Lung (tissue), 12 donors: ENCODE data around the gene ARID5B. TPM values are rescaled to one million over a fixed set of nuclear protein-coding genes. Genes with fewer than 3 reads are reported as not detected.

ENCODE experiments used
- ATAC-seq: fragments of 200-7000 bp; cut with Tn5 transposase; one replicate; pipeline ENCODE4 v1.9.1; 2020; ENCODE audit warnings: moderate number of reproducible peaks; ENCODE audit not compliant: insufficient read depth, low FRiP score
- DNase-seq, 3 donors: peaks; one replicate each; pipeline ENCODE4 v3.0.0-alpha.2; 2013 to 2017
- H3K27ac ChIP-seq, 2 donors: one replicate each; pipeline ENCODE4 v1.5.1; 2013; ENCODE audit warnings: mild to moderate bottlenecking in 2 of 2, moderate library complexity in 2 of 2, control low read depth in 1 of 2, inconsistent platforms in 1 of 2, low read depth in 1 of 2, low read length in 1 of 2
- H3K27me3 ChIP-seq, 3 donors: one replicate each; pipeline ENCODE4 v1.5.1; 2013; ENCODE audit warnings: low read length in 2 of 3; ENCODE audit not compliant: control insufficient read depth in 3 of 3, insufficient read depth in 3 of 3
- H3K36me3 ChIP-seq, 4 donors: one replicate each; pipeline ENCODE4 v1.5.1; 2013; ENCODE audit warnings: low read length in 4 of 4, mild to moderate bottlenecking in 1 of 4, moderate library complexity in 1 of 4; ENCODE audit not compliant: control insufficient read depth in 4 of 4, insufficient read depth in 4 of 4
- H3K4me1 ChIP-seq, 5 donors: one replicate each; pipeline ENCODE4 v1.5.1; 2013; ENCODE audit warnings: low read length in 5 of 5, mild to moderate bottlenecking in 2 of 5, moderate library complexity in 1 of 5; ENCODE audit not compliant: control insufficient read depth in 5 of 5, insufficient read depth in 5 of 5
- H3K4me3 ChIP-seq: one replicate; pipeline ENCODE4 v1.5.1; 2013; ENCODE audit warnings: mild to moderate bottlenecking, control low read depth, moderate library complexity
- H3K9ac ChIP-seq, 2 donors: one replicate each; pipeline ENCODE4 v1.5.1; 2013; ENCODE audit warnings: low read length in 2 of 2, control low read depth in 1 of 2; ENCODE audit not compliant: insufficient read depth in 1 of 2
- H3K9me3 ChIP-seq, 4 donors: one replicate each; pipeline ENCODE4 v1.5.1; 2013; ENCODE audit warnings: low read length in 3 of 4, mild to moderate bottlenecking in 1 of 4, moderate library complexity in 1 of 4; ENCODE audit not compliant: control insufficient read depth in 4 of 4, insufficient read depth in 3 of 4
- WGBS, 2 donors: extraction: QIAGEN DNeasy Blood & Tissue Kit; methylation state at CpG; one replicate each; pipeline ENCODE4 v1.1.7; 2013; 5-methylcytosine and 5-hydroxymethylcytosine counted together
- polyA plus RNA-seq, 2 donors: library from polyadenylated mRNA; stranded (reverse); fragments of 200-250 nt; gene quantifications; one replicate each; pipeline ENCODE4 v1.2.1, GENCODE V29; 2013
- total RNA-seq, 2 donors: library from RNA; depleted of rRNA in 1 of 2; stranded (reverse); fragments of >200 nt in 1 of 2; gene quantifications; one replicate each; pipeline ENCODE4 v1.2.1, GENCODE V29; 2014 to 2021
- TF ChIP-seq, protein P1 (sequence below): IDR thresholded peaks from 2 replicates; pipeline ENCODE4 v1.5.1; 2012; ENCODE audit warnings: mild to moderate bottlenecking; ENCODE audit errors: control extremely low read depth, extremely low read depth
- donor health status: control.
- donor health status: control.
- donor health status: Bipolar disorder and iron deficiency.
- donor health status: healthy.
- donor health status: DM: yes; HTN: yes; CAD: no.

The ARID5B gene
- total and polyA plus RNA-seq, 4 donors: 7.8 to 95.3 (median 22.0) TPM

DNA sequence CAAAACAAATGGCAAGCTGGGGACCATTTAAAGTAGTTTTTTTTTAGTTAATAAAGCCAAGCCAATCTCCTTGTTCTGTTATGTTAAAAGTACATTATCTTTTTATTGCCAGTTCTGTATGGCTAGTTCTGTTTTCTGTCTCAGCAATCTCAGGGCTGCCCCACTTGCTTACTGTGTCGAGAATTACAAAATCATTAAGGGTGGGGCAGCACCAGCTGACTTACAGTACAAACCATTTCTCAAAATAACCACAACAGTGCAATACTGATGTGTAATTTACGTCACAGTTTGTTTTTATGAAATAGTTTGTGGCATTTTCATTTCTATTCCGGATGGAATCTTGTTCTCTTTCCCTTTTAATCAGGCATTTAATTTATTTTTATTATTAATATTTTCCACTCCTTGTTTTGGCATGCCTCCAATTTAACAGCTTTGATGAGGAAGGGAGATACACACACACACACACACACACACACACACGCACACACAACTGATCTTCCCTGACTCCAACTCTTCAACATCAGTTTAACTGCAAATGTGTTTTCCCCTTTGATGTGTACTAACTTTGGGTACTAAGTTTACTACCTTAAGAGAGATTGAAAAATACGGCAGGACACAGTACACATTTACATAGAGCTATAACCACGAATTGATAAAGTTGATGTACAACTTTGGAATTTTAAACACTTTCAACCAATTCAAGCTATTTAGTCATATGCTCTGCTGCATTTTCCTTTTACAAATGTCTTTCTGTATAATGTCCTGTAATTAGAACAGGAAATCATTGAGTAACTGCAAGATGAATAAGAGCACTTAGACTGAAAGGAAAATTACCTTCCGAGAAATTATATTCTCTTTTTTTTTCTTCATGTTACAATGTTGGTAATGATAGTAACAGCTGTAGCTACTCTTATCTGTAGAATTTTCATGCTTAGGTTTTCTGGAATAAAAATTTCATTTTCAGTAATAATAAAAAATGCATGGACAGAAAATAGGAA, 91.5 kb downstream of the ARID5B start:
- Histone ChIP-seq H3K4me1 (peaks cover 1 to 30% (median 12%) of the 10 kb centered on the region in 5 donors), H3K27ac (peak overlapping the region; percentile 76 to 83), H3K27me3 (no peaks in the 10 kb centered on the region), H3K36me3 (peaks cover 0 to 2% (median 0%) of the 10 kb centered on the region in 4 donors), H3K4me3 (no peak overlapping the region), H3K9ac (peak overlapping the region in 1 of 2 donors; percentile 64), H3K9me3 (no peaks in the 10 kb centered on the region)
- TF ChIP-seq, protein P1, sequence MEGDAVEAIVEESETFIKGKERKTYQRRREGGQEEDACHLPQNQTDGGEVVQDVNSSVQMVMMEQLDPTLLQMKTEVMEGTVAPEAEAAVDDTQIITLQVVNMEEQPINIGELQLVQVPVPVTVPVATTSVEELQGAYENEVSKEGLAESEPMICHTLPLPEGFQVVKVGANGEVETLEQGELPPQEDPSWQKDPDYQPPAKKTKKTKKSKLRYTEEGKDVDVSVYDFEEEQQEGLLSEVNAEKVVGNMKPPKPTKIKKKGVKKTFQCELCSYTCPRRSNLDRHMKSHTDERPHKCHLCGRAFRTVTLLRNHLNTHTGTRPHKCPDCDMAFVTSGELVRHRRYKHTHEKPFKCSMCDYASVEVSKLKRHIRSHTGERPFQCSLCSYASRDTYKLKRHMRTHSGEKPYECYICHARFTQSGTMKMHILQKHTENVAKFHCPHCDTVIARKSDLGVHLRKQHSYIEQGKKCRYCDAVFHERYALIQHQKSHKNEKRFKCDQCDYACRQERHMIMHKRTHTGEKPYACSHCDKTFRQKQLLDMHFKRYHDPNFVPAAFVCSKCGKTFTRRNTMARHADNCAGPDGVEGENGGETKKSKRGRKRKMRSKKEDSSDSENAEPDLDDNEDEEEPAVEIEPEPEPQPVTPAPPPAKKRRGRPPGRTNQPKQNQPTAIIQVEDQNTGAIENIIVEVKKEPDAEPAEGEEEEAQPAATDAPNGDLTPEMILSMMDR: no peak
- peak; percentile 44 to 77 (median 76) for DNase-seq
- WGBS, 2 donors: 6 to 12% methylated on average over 7 of the region's 7 CpGs
- peak; percentile 81 for ATAC-seq

DNA sequence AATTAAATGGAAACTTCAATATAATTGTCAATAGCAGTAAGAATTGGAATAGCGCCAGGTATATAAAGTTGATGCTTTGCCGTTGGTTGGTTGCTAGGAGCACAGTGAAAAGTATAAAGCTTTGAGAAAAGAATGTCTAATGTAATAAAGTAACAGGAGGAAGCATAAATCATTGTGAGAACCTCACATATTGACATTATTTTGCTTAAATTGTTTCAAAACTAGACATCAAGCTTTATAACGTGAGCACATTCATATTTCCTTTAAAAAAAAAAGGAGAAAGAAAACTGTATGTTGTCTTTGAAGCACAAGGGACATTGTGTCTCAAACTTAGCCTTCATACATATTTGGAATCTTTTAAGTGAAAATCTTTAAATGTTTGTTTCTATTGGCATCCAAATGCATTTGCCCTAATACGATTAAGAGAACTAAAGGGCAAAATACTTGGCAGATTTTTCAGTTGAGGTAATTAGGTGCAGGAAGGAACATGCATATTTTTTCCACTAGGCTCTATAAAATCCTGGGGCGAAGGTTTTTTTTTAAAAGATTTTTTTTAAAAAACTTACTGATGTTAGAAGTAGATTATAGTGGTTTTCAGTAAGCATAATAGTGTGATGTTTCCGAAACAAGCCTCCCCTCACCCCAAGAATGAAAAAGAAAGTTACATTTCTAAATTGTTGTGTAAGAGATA, 92.4 kb downstream of the ARID5B start:
- WGBS, 2 donors: 50 to 58% methylated on average over 6 of the region's 6 CpGs
- peak in 2 of 3 donors; percentile 73 to 85 for DNase-seq
- Histone ChIP-seq H3K9me3 (no peaks in the 10 kb centered on the region), H3K27ac (peak overlapping the region in 1 of 2 donors; percentile 21), H3K4me3 (no peak overlapping the region), H3K4me1 (peaks cover 1 to 30% (median 12%) of the 10 kb centered on the region in 5 donors), H3K36me3 (peaks cover 0 to 7% (median 2%) of the 10 kb centered on the region in 4 donors), H3K27me3 (no peaks in the 10 kb centered on the region), H3K9ac (peak overlapping the region in 1 of 2 donors; percentile 68)
- TF ChIP-seq, protein P1: no peak
- ATAC-seq: no peak

DNA sequence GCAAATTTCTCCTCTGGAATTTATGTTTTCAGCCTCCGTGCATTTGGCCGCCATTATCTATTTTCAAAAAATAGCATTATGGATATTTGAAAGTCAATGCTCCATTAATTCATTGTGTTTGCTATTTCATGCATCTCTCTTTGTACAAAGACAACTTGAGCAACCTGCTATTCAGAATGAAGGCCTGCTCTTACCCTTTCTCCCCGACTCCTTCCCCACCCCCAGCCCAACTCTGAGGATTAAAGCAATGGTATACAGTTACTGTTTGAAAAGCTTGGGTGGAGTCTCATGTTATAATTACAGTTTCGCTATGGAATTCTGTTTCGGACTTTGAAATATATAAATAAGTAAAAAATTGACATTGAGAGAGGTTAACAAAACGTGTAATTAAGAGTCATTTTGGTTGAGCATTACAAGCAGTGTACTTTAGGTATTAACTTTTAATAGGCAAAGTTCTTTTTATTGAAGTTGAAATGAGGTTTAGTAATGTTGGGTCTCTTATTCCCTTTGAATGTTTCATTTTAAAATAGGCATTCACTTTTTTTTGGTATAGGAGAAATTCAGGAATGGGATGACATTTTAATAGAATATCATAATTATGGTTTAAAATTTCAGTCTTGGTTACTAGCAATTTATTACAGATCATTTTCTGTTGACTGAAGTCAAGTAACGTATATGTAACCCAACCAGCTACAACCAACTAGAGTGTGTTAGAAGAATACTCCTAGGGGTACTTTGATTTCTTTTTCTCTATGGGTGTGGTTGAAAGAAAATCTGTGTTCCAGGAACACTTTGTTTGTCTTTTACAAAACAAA, 93.1 kb downstream of the ARID5B start:
- Histone ChIP-seq H3K4me3 (no peak overlapping the region), H3K36me3 (peaks cover 0 to 7% (median 4%) of the 10 kb centered on the region in 4 donors), H3K4me1 (peaks cover 1 to 30% (median 12%) of the 10 kb centered on the region in 5 donors), H3K9ac (peak overlapping the region in 1 of 2 donors; percentile 26), H3K27ac (no peak overlapping the region), H3K27me3 (no peaks in the 10 kb centered on the region), H3K9me3 (no peaks in the 10 kb centered on the region)
- ATAC-seq (no peak), DNase-seq (no peak)
- TF ChIP-seq, protein P1: no peak
- WGBS, 2 donors: 76 to 85% methylated on average over 7 of the region's 7 CpGs
